ENCODE data around the gene GPRIN3. TPM values are rescaled to one million over a fixed set of nuclear protein-coding genes. Genes with fewer than 3 reads are reported as not detected.

Gene GPRIN3
- total RNA-seq, 3 donors from 2014 or later: 3.3 to 13.2 (median 4.0) TPM

DNA sequence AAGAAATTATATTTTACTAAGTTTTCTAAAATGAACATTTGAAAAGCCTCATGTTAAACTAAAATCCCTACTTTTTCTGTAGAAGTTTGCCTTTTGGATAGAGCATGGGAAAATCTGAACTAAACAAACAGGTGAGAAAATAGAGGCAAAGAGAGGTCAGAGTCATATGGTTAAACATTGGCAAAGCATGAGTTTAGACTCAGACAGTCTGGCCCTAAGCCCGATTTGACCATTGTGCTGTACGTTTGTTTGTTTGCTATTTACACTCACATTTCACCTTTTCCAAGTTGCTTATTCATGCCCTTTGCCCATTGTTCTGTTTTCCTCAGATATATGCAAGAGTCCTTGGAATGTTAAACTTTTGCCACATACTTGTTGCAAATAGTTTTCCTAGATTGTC is 110.9 kb downstream of the GPRIN3 start:
- Histone ChIP-seq H3K36me3 (no peaks in the 10 kb centered on the region), H3K9me3 (no peaks in the 10 kb centered on the region), H3K4me1 (no peaks in the 10 kb centered on the region), H3K27me3 (no peaks in the 10 kb centered on the region), H3K4me3 (no peak overlapping the region), H3K27ac (no peak overlapping the region)
- no peak for TF ChIP-seq POLR2A (IDR thresholded peaks at IDR 0.05)
- TF ChIP-seq POLR2AphosphoS5 (IDR thresholded peaks at IDR 0.05): no peak
- TF ChIP-seq, protein P1, sequence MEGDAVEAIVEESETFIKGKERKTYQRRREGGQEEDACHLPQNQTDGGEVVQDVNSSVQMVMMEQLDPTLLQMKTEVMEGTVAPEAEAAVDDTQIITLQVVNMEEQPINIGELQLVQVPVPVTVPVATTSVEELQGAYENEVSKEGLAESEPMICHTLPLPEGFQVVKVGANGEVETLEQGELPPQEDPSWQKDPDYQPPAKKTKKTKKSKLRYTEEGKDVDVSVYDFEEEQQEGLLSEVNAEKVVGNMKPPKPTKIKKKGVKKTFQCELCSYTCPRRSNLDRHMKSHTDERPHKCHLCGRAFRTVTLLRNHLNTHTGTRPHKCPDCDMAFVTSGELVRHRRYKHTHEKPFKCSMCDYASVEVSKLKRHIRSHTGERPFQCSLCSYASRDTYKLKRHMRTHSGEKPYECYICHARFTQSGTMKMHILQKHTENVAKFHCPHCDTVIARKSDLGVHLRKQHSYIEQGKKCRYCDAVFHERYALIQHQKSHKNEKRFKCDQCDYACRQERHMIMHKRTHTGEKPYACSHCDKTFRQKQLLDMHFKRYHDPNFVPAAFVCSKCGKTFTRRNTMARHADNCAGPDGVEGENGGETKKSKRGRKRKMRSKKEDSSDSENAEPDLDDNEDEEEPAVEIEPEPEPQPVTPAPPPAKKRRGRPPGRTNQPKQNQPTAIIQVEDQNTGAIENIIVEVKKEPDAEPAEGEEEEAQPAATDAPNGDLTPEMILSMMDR (IDR thresholded peaks at IDR 0.05): no peak
- intact Hi-C loops (cut with DNase I; ENCODE audit: low total_unique reads): no loop called here
- no peak for DNase-seq (ENCODE audit: low spot score in 2 of 2)

GRCh38 chr4:89196056-89196674 is 111.4 kb downstream of the GPRIN3 start:
- intact Hi-C loops (cut with DNase I; ENCODE audit: low total_unique reads): no loop called here
- Histone ChIP-seq H3K27me3 (no peaks in the 10 kb centered on the region), H3K4me1 (no peaks in the 10 kb centered on the region), H3K27ac (no peak overlapping the region), H3K4me3 (no peak overlapping the region), H3K9me3 (no peaks in the 10 kb centered on the region), H3K36me3 (no peaks in the 10 kb centered on the region)
- TF ChIP-seq, protein P1 (IDR thresholded peaks at IDR 0.05): no peak
- TF ChIP-seq POLR2A (IDR thresholded peaks at IDR 0.05): no peak
- TF ChIP-seq POLR2AphosphoS5 (IDR thresholded peaks at IDR 0.05): no peak
- DNase-seq (ENCODE audit: low spot score in 2 of 2): no peak

- intact Hi-C loops (cut with DNase I; ENCODE audit: low total_unique reads): no loop called here
- DNase-seq (ENCODE audit: low spot score in 2 of 2): no peak
- H3K27ac ChIP-seq: no peak overlapping the region
- no peaks in the 10 kb centered on the region for H3K36me3 ChIP-seq
- no peaks in the 10 kb centered on the region for H3K9me3 ChIP-seq
- TF ChIP-seq, protein P1 (IDR thresholded peaks at IDR 0.05): no peak
- TF ChIP-seq POLR2A (IDR thresholded peaks at IDR 0.05) (no peak), POLR2AphosphoS5 (IDR thresholded peaks at IDR 0.05) (no peak)
- no peak overlapping the region for H3K4me3 ChIP-seq
- no peaks in the 10 kb centered on the region for H3K4me1 ChIP-seq
- no peaks in the 10 kb centered on the region for H3K27me3 ChIP-seq
Observed at GRCh38 chr4:89193843-89194242, 113.8 kb downstream of the GPRIN3 start.

Other genes starting within 250 kb of the GPRIN3 start
- 10 to 100 TPM in 1 of 3 donors, 1 to 10 TPM in 2; 6.6 to 21.8 (median 8.8) TPM for gene TIGD2, start 196.3 kb downstream of the GPRIN3 start, total RNA-seq